ENCODE data around the gene PLEKHG4B.
"Not testable (repeated sequence)": the region's sequence is repeated elsewhere in the genome, so short reads cannot be mapped to it uniquely, and the experiment has no call there.

PLEKHG4B gene

GRCh38 chr5:160921-161802 lies 69.2 kb downstream of the PLEKHG4B start:
- no peaks in the 10 kb centered on the region for H3K9me3 Mint-ChIP-seq
- H3K27ac Mint-ChIP-seq: no peak overlapping the region
- no peaks in the 10 kb centered on the region for H3K27me3 Mint-ChIP-seq (ENCODE audit: low read depth)
- no peaks in the 10 kb centered on the region for H3K4me1 Mint-ChIP-seq (ENCODE audit: low read depth)
- no peak overlapping the region for H3K4me3 Mint-ChIP-seq
- H3K36me3 Mint-ChIP-seq (ENCODE audit: low read depth): no peaks in the 10 kb centered on the region

- no peak overlapping the region for H3K4me3 Mint-ChIP-seq
- no peaks in the 10 kb centered on the region for H3K27me3 Mint-ChIP-seq (ENCODE audit: low read depth)
- H3K36me3 Mint-ChIP-seq (ENCODE audit: low read depth): no peaks in the 10 kb centered on the region
- H3K4me1 Mint-ChIP-seq (ENCODE audit: low read depth): no peaks in the 10 kb centered on the region
- H3K27ac Mint-ChIP-seq: no peak overlapping the region
- H3K9me3 Mint-ChIP-seq: no peaks in the 10 kb centered on the region
Observed at GRCh38 chr5:161803-162110, 69.8 kb downstream of the PLEKHG4B start.

DNA sequence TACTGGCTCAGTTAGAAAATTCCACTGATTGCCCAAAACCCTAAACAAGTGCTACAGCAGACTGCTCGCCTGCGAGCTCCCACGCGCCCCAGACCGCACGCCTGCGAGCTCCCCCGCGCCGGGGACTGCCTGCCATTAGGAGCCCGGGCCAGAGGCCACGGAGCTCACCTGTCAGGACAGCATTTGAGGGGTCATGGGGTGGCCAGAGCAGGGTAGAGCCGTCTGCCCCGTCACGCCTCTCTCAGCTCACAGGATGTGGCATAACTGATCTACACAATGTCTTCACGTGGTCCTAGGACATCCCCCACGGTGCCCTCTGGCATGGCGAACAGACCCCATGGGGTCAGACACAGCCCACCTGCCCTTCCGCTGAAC lies 70.2 kb downstream of the PLEKHG4B start:
- H3K9me3 Mint-ChIP-seq: no peaks in the 10 kb centered on the region
- no peak overlapping the region for H3K4me3 Mint-ChIP-seq

GRCh38 chr5:162565-163337 lies 70.8 kb downstream of the PLEKHG4B start:
- no peak overlapping the region for H3K27ac Mint-ChIP-seq
- no peaks in the 10 kb centered on the region for H3K4me1 Mint-ChIP-seq (ENCODE audit: low read depth)
- no peaks in the 10 kb centered on the region for H3K27me3 Mint-ChIP-seq (ENCODE audit: low read depth)
- no peaks in the 10 kb centered on the region for H3K9me3 Mint-ChIP-seq
- H3K4me3 Mint-ChIP-seq: no peak overlapping the region
- H3K36me3 Mint-ChIP-seq (ENCODE audit: low read depth): no peaks in the 10 kb centered on the region

More for the DNA sequence above, 70.2 kb downstream of the PLEKHG4B start:
- H3K4me1 Mint-ChIP-seq (ENCODE audit: low read depth): no peaks in the 10 kb centered on the region
- no peaks in the 10 kb centered on the region for H3K27me3 Mint-ChIP-seq (ENCODE audit: low read depth)
- H3K27ac Mint-ChIP-seq: no peak overlapping the region
- H3K36me3 Mint-ChIP-seq (ENCODE audit: low read depth): no peaks in the 10 kb centered on the region

GRCh38 chr5:163338-163620 lies 71.3 kb downstream of the PLEKHG4B start:
- H3K9me3 Mint-ChIP-seq: no peaks in the 10 kb centered on the region
- H3K27ac Mint-ChIP-seq: no peak overlapping the region
- H3K36me3 Mint-ChIP-seq (ENCODE audit: low read depth): no peaks in the 10 kb centered on the region
- no peaks in the 10 kb centered on the region for H3K27me3 Mint-ChIP-seq (ENCODE audit: low read depth)
- no peaks in the 10 kb centered on the region for H3K4me1 Mint-ChIP-seq (ENCODE audit: low read depth)
- H3K4me3 Mint-ChIP-seq: no peak overlapping the region

GRCh38 chr5:163841-164240 lies 71.9 kb downstream of the PLEKHG4B start:
- Mint-ChIP-seq H3K36me3 (ENCODE audit: low read depth) (no peaks in the 10 kb centered on the region), H3K4me1 (ENCODE audit: low read depth) (no peaks in the 10 kb centered on the region), H3K4me3 (no peak overlapping the region), H3K27ac (no peak overlapping the region), H3K27me3 (ENCODE audit: low read depth) (no peaks in the 10 kb centered on the region), H3K9me3 (no peaks in the 10 kb centered on the region)

DNA sequence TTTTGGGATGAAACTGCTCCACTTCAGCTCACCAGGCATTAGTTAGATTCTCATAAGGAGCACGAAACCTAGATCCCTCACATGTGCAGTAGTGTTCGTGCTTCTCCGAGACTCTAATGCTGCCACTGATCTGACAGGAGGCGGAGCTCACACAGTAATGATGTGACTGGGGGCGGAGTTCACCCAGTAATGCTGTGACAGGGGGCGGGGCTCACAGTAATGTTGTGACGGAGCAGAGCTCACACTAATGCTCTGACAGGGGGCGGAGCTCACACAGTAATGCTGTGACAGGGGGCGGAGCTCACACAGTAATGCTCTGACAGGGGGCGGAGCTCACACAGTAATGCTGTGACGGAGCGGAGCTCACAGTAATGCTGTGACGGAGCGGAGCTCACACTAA lies 72.3 kb downstream of the PLEKHG4B start:
- Mint-ChIP-seq H3K27ac (no peak overlapping the region), H3K4me3 (no peak overlapping the region), H3K36me3 (ENCODE audit: low read depth) (no peaks in the 10 kb centered on the region), H3K4me1 (ENCODE audit: low read depth) (no peaks in the 10 kb centered on the region), H3K9me3 (no peaks in the 10 kb centered on the region), H3K27me3 (ENCODE audit: low read depth) (no peaks in the 10 kb centered on the region)

DNA sequence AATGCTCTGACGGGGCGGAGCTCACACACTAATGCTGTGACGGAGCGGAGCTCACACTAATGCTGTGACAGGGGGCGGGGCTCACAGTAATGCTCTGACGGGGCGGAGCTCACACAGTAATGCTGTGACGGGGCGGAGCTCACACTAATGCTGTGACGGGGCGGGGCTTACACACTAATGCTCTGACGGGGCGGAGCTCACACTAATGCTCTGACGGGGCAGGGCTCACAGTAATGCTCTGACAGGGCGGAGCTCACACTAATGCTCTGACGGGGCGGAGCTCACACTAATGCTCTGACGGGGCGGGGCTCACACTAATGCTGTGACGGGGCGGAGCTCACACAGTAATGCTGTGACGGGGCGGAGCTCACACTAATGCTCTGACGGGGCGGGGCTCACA lies 72.8 kb downstream of the PLEKHG4B start:
- not testable (repeated sequence) for H3K27me3 Mint-ChIP-seq (ENCODE audit: low read depth); H3K9me3 Mint-ChIP-seq

GRCh38 chr5:166441-167372 lies 74.7 kb downstream of the PLEKHG4B start:
- no peaks in the 10 kb centered on the region for H3K9me3 Mint-ChIP-seq
- no peaks in the 10 kb centered on the region for H3K4me1 Mint-ChIP-seq (ENCODE audit: low read depth)
- H3K27ac Mint-ChIP-seq: no peak overlapping the region
- no peaks in the 10 kb centered on the region for H3K27me3 Mint-ChIP-seq (ENCODE audit: low read depth)
- no peaks in the 10 kb centered on the region for H3K36me3 Mint-ChIP-seq (ENCODE audit: low read depth)
- no peak overlapping the region for H3K4me3 Mint-ChIP-seq

More for the DNA sequence above, 72.8 kb downstream of the PLEKHG4B start:
- H3K4me3 Mint-ChIP-seq; H3K27ac Mint-ChIP-seq; H3K4me1 Mint-ChIP-seq (ENCODE audit: low read depth); H3K36me3 Mint-ChIP-seq (ENCODE audit: low read depth): not testable (repeated sequence)

GRCh38 chr5:167511-167910 lies 75.5 kb downstream of the PLEKHG4B start:
- no peaks in the 10 kb centered on the region for H3K36me3 Mint-ChIP-seq (ENCODE audit: low read depth)

DNA sequence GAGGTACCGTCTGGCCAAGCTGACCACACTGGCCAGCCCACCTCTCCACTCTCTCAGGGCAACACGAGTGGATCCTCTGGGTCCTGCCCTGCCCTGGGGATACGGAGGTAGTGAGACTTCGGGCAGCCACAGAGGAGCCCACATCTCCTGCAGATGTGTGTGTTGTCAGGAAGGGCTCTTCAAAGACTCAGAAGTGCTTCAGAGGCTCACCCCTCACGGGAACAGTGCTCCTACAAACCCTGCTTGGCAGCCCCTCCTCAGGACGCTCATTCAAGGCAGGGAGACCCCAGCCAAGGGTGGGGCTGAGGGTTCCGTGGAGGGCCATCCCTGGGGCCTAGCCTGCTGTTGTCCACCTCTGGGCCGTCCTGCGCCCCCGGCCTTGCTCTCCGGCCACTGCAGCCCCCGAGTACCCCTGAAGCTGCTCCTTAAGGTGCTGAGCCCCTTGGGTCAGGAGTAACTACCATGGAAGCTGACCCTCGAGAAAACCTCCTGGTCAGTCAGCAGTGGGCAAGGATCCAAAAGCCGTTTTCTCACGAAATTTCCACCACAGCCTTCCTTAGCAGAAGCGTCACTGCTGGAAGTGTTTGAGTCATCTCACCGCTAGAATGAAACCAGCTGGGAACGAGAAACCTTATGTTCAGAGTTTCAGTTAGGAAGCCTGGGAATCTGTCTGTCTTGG lies 76.2 kb downstream of the PLEKHG4B start:
- Mint-ChIP-seq H3K4me3 (no peak overlapping the region), H3K9me3 (no peaks in the 10 kb centered on the region), H3K36me3 (ENCODE audit: low read depth) (no peaks in the 10 kb centered on the region), H3K27me3 (ENCODE audit: low read depth) (no peaks in the 10 kb centered on the region), H3K27ac (no peak overlapping the region), H3K4me1 (ENCODE audit: low read depth) (no peaks in the 10 kb centered on the region)

More at GRCh38 chr5:167511-167910, 75.5 kb downstream of the PLEKHG4B start:
- H3K27me3 Mint-ChIP-seq (ENCODE audit: low read depth): no peaks in the 10 kb centered on the region
- H3K9me3 Mint-ChIP-seq: no peaks in the 10 kb centered on the region
- no peak overlapping the region for H3K4me3 Mint-ChIP-seq
- H3K27ac Mint-ChIP-seq: no peak overlapping the region
- H3K4me1 Mint-ChIP-seq (ENCODE audit: low read depth): no peaks in the 10 kb centered on the region

GRCh38 chr5:169071-169727 lies 77.2 kb downstream of the PLEKHG4B start:
- H3K27me3 Mint-ChIP-seq (ENCODE audit: low read depth): no peaks in the 10 kb centered on the region
- no peaks in the 10 kb centered on the region for H3K9me3 Mint-ChIP-seq
- no peaks in the 10 kb centered on the region for H3K4me1 Mint-ChIP-seq (ENCODE audit: low read depth)
- no peak overlapping the region for H3K27ac Mint-ChIP-seq
- no peaks in the 10 kb centered on the region for H3K36me3 Mint-ChIP-seq (ENCODE audit: low read depth)
- no peak overlapping the region for H3K4me3 Mint-ChIP-seq

GRCh38 chr5:169728-170094 lies 77.7 kb downstream of the PLEKHG4B start:
- Mint-ChIP-seq H3K27me3 (ENCODE audit: low read depth) (no peaks in the 10 kb centered on the region), H3K27ac (no peak overlapping the region)

More at GRCh38 chr5:169728-170094, 77.7 kb downstream of the PLEKHG4B start:
- Mint-ChIP-seq H3K4me3 (no peak overlapping the region), H3K4me1 (ENCODE audit: low read depth) (no peaks in the 10 kb centered on the region), H3K9me3 (no peaks in the 10 kb centered on the region), H3K36me3 (ENCODE audit: low read depth) (no peaks in the 10 kb centered on the region)
